HepG2 (cell line): ENCODE measurements around the gene ZNF792. TPM values are rescaled to one million over a fixed set of nuclear protein-coding genes. Genes with fewer than 3 reads are reported as not detected.
A peak's percentile ranks its signal among the peaks of the same experiment; 100 is the strongest.

ENCODE experiments used
- ATF2 ChIP-seq: sonication (generic); formaldehyde crosslinking; IDR thresholded peaks from 2 replicates; pipeline ENCODE4 v1.4.0; 2020; ENCODE audit warnings: missing genetic modification reagents
- CHD4 ChIP-seq: fragments of 200-600 bp; sonication (generic); IDR thresholded peaks from 2 replicates; pipeline ENCODE4 v1.7.0; 2017; ENCODE audit warnings: mild to moderate bottlenecking, low read length, borderline replicate concordance
- ELF4 ChIP-seq: sonication (generic); formaldehyde crosslinking; IDR thresholded peaks from 2 replicates; pipeline ENCODE4 v1.5.0; 2020; ENCODE audit warnings: missing genetic modification reagents, mild to moderate bottlenecking, moderate library complexity, borderline replicate concordance
- GRHL1 ChIP-seq: sonication (generic); formaldehyde crosslinking; conservative IDR thresholded peaks from 2 replicates; pipeline ENCODE4 v1.8.0; 2022; ENCODE audit warnings: missing genetic modification reagents
- HMG20B ChIP-seq: conservative IDR thresholded peaks from 2 replicates; pipeline ENCODE4 v1.6.1; 2016; ENCODE audit warnings: missing genetic modification reagents, missing compliant biosample characterization
- IRF9 ChIP-seq: sonication (generic); formaldehyde crosslinking; IDR thresholded peaks from 2 replicates; pipeline ENCODE4 v1.8.0; 2022; ENCODE audit warnings: missing genetic modification reagents, mild to moderate bottlenecking, borderline replicate concordance
- ISL2 ChIP-seq: sonication (generic); formaldehyde crosslinking; IDR thresholded peaks from 2 replicates; pipeline ENCODE4 v1.5.0; 2020; ENCODE audit warnings: missing genetic modification reagents
- RXRB ChIP-seq: IDR thresholded peaks from 2 replicates; pipeline ENCODE4 v1.6.1; 2016; ENCODE audit warnings: borderline replicate concordance, missing genetic modification reagents, missing compliant biosample characterization
- SRSF4 ChIP-seq: fragments of 200-400 bp; formaldehyde crosslinking; IDR thresholded peaks from one replicate; pipeline ENCODE4 v1.6.1; 2018; ENCODE audit warnings: mild to moderate bottlenecking, low read depth, low read length, moderate library complexity; ENCODE audit not compliant: poor library complexity, severe bottlenecking
- WIZ ChIP-seq: sonication (generic); formaldehyde crosslinking; IDR thresholded peaks from 2 replicates; pipeline ENCODE4 v1.5.1; 2020; ENCODE audit warnings: mild to moderate bottlenecking, missing genetic modification reagents
- ZHX1 ChIP-seq: sonication (generic); formaldehyde crosslinking; IDR thresholded peaks from 2 replicates; pipeline ENCODE4 v1.8.1; 2022; ENCODE audit warnings: low read depth, mild to moderate bottlenecking, missing genetic modification reagents
- ZNF3 ChIP-seq: IDR thresholded peaks from 2 replicates; pipeline ENCODE4 v1.7.0; 2017; ENCODE audit warnings: inconsistent platforms
- ZNF34 ChIP-seq: sonication (generic); formaldehyde crosslinking; IDR thresholded peaks from 2 replicates; pipeline ENCODE4 v1.4.0; 2020; ENCODE audit warnings: mild to moderate bottlenecking, missing genetic modification reagents, borderline replicate concordance
- ZNF362 ChIP-seq: sonication (generic); formaldehyde crosslinking; IDR thresholded peaks from 2 replicates; pipeline ENCODE4 v1.4.0; 2020; ENCODE audit warnings: missing genetic modification reagents, mild to moderate bottlenecking, borderline replicate concordance
- ZNF543 ChIP-seq: sonication (generic); formaldehyde crosslinking; IDR thresholded peaks from 2 replicates; pipeline ENCODE4 v1.4.0; 2020; ENCODE audit warnings: mild to moderate bottlenecking, missing genetic modification reagents
- polyA plus RNA-seq, 8 experiments: library from polyadenylated mRNA; depleted of rRNA in 3 of 8; stranded (reverse) in 7 of 8; unstranded in 1 of 8; fragments of >200 nt; fragmentation: Illumina TruSeq in 4 of 8; extraction: Trizol in 4 of 8; gene quantifications; 2 replicates each; pipeline versions ENCODE4 v1.2.1 to v1.2.3, GENCODE V29; 2011 to 2016; ENCODE audit warnings: low read depth in 4 of 8, missing spikeins in 1 of 8, mixed read lengths in 1 of 8; ENCODE audit not compliant: insufficient read depth in 1 of 8
- total RNA-seq, 5 experiments: library from RNA; depleted of rRNA; stranded (reverse); fragments of >200 nt; fragmentation: Illumina TruSeq; extraction: Trizol; gene quantifications; 2 replicates each; pipeline ENCODE4 v1.2.3, GENCODE V29; 2016; ENCODE audit warnings: low read depth in 1 of 5

Gene ZNF792
- total and polyA plus RNA-seq, 2 of the 13 experiments (the other 11 are each of a cell fraction or from before 2014, with no cell fraction given): 5.5 to 11.5 TPM

- TF ChIP-seq ZNF3 (no peak), IRF9 (CRISPR knock-in tag) (0 out of 2 replicates have a peak, but pooled peaks have one; percentile 29), RXRB (CRISPR knock-in tag) (peak; percentile 90), ZNF34 (no peak), ZNF543 (CRISPR knock-in tag) (peak; percentile 69; the same call in 1 of the 2 replicates), WIZ (no peak), CHD4 (peak; percentile 71; the same call in 1 of the 2 replicates), HMG20B (CRISPR knock-in tag) (peak; percentile 85), GRHL1 (no peak), ATF2 (CRISPR knock-in tag) (peak; percentile 76; the same call in 1 of the 2 replicates), ISL2 (CRISPR knock-in tag) (peak; percentile 60), ZNF362 (no peak), ELF4 (peak; percentile 63; the same call in 1 of the 2 replicates), SRSF4 (no peak), ZHX1 (CRISPR knock-in tag) (no peak)
Observed at GRCh38 chr19:34994643-34995541, 30.9 kb upstream of the ZNF792 start (continued).
